HepG2 (cell line): ENCODE data around the gene PASK.

Experiments used
- AFF4 ChIP-seq: sonication (generic); formaldehyde crosslinking; IDR thresholded peaks from 2 replicates; pipeline ENCODE4 v1.4.0; 2020; ENCODE audit warnings: missing genetic modification reagents
- PRMT3 ChIP-seq: sonication (generic); formaldehyde crosslinking; IDR thresholded peaks from 2 replicates; pipeline ENCODE4 v1.8.1; 2022; ENCODE audit warnings: low read depth, mild to moderate bottlenecking, moderate library complexity, missing genetic modification reagents, borderline replicate concordance
- ZFX ChIP-seq: sonication (generic); formaldehyde crosslinking; IDR thresholded peaks from 2 replicates; pipeline ENCODE4 v1.4.0; 2020; ENCODE audit warnings: mild to moderate bottlenecking, low read depth, missing genetic modification reagents, moderate library complexity
- TF ChIP-seq, protein P1 (sequence below): sonication (generic); formaldehyde crosslinking; IDR thresholded peaks from 2 replicates; pipeline ENCODE4 v1.5.0; 2020; ENCODE audit warnings: mild to moderate bottlenecking, missing genetic modification reagents, moderate library complexity

GRCh38 chr2:241133436-241133820 lies 15.8 kb downstream of the PASK start:
- no peak for TF ChIP-seq ZFX
- no peak for TF ChIP-seq AFF4 (CRISPR knock-in tag)
- TF ChIP-seq, protein P1, sequence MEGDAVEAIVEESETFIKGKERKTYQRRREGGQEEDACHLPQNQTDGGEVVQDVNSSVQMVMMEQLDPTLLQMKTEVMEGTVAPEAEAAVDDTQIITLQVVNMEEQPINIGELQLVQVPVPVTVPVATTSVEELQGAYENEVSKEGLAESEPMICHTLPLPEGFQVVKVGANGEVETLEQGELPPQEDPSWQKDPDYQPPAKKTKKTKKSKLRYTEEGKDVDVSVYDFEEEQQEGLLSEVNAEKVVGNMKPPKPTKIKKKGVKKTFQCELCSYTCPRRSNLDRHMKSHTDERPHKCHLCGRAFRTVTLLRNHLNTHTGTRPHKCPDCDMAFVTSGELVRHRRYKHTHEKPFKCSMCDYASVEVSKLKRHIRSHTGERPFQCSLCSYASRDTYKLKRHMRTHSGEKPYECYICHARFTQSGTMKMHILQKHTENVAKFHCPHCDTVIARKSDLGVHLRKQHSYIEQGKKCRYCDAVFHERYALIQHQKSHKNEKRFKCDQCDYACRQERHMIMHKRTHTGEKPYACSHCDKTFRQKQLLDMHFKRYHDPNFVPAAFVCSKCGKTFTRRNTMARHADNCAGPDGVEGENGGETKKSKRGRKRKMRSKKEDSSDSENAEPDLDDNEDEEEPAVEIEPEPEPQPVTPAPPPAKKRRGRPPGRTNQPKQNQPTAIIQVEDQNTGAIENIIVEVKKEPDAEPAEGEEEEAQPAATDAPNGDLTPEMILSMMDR (CRISPR knock-in tag), result no peak
- TF ChIP-seq PRMT3 (CRISPR knock-in tag), result no peak
